HG02571 (cell line): ENCODE measurements around the gene RPS6KA3.
A peak's percentile ranks its signal among the peaks of the same experiment; 100 is the strongest.

Experiments
- ATAC-seq: cut with Tn5 transposase; IDR thresholded peaks from one replicate; pipeline ENCODE4 v1.9.1; 2021; ENCODE audit warnings: mild to moderate bottlenecking, moderate library complexity; ENCODE audit not compliant: unreplicated experiment

RPS6KA3 gene

DNA sequence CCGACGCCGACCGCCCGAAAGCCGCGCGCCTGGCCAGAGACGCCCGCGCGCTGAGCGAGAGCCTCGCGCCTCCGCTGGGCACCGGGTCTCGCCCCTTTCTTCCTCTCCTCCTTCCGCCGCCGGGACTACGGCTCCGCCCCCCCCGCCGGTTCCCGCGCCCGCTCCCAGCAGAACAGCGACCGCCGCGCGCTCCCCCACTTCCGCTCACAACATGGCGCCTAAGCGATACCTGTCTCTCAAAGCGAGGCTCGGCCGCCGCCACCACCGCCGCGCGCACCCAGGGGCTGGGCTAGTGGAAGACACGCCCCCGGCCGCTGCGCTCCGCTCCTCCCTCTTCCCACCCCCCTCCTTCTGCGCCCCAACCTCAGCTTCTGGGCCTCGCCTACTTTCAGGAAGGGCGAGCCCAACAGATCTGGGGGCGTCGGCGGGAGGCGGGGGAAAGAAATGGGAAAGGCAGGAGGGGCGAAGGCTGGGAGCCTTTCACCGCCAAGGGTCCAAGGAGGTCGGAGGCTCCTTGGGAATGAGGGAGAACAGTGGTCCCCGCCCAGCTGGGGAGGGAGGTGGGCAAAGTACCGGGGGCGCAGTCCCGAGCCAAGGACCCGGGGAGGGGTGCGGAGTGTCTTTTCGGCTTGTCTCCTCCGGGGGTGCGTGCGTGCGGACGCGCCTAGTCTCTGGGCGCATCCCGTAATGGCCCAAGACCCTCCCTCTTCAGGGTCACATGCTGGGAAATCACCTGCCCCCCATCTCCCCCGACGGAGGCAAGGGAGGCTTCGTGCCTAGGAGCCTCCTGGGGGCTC lies at the start of gene RPS6KA3:
Gene RPS6KA3, minus strand, starts transcription at position 100 of the 797 bp plus-strand sequence. CDS start 277 bp downstream, outside the sequence.
- ATAC-seq = peak; percentile 80

GRCh38 chrX:20315140-20315539 lies 48.4 kb upstream of the RPS6KA3 start:
- no peak for ATAC-seq

GRCh38 chrX:20313899-20314298 lies 47.2 kb upstream of the RPS6KA3 start:
- ATAC-seq = no peak

DNA sequence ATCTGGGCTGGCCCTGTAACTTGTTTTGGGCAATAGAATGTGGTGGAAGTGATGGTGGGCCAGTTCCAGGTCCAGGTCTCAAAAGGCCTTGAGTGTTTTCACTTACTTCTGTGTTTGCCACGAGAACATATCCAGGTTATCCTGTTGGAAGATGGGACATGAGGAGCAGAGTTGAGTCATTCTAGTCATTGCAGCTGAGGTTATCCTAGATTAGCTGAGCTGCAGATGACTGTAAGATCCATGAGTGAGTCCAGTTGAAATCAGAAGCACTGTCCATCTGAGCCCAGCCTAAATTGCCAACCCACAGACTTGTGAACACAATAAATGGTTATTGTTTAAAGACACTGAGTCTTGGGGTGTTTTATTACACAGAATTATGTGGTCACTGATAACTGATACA lies 45.3 kb upstream of the RPS6KA3 start:
- ATAC-seq = no peak

DNA sequence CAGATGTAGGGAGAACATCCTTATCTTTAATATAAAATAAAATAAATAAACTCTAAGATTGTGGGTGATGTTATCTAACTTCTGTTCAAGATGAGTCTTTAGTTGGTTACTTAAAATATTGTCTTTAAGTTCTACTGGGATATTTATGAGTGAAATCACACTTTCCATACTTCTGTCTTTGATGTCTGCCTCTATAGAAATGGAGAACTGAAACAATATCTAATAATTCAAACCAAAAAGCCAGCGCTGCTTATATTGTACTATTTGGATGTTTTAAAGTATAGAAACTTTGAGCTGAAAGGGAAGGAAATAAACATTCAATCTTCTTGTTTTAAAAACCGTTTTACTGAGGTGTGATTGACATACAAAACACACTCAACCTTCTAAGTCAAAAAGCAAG lies 44.8 kb upstream of the RPS6KA3 start:
- no peak for ATAC-seq

- no peak for ATAC-seq
Observed at GRCh38 chrX:20309806-20310205, 43.1 kb upstream of the RPS6KA3 start.

GRCh38 chrX:20306668-20307067 lies 40.0 kb upstream of the RPS6KA3 start:
- no peak for ATAC-seq

- no peak for ATAC-seq
Observed at GRCh38 chrX:20300822-20301221, 34.1 kb upstream of the RPS6KA3 start.

DNA sequence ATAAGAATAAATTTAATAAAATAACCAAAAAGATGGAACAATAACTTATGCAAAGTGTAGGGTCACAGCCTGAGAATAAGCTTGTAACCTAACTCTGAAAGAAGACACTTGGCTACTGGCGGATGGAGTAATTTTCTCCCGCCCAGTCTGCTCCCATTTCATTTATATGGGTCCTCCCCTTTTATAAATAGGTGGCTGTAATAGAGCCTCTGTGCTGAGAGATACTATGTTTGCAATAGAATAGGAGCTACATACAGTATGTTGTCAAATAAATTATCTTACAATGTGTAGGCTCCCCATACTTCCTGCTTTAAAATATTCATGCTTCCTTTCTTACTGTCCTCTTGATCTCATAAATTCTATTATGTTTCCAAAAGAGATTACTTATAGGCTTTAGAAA lies 28.2 kb upstream of the RPS6KA3 start:
- no peak for ATAC-seq

GRCh38 chrX:20294284-20294683 lies 27.6 kb upstream of the RPS6KA3 start:
- ATAC-seq = no peak

GRCh38 chrX:20285511-20285910 lies 18.8 kb upstream of the RPS6KA3 start:
- ATAC-seq = no peak

GRCh38 chrX:20284992-20285391 lies 18.3 kb upstream of the RPS6KA3 start:
- ATAC-seq = no peak

- ATAC-seq = no peak
Observed at GRCh38 chrX:20284444-20284843, 17.7 kb upstream of the RPS6KA3 start.

DNA sequence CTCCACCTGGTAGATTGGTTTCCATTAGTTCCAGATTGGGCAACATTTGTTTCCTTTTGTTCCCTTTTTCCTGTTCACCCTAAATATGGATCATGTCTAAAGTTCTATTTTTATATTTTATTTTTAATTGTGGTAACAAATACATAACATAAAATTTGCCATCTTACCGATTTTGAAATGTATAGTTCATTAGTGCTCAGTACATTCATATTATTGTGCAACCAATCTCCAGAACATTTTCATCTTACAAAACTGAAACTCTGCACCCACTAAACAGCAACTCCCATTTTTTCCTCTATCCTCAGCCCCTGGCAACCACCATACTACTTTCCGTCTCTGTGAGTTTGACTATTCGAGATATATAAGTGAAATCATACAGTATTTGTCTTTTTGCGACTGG lies 14.2 kb upstream of the RPS6KA3 start:
- ATAC-seq = no peak

DNA sequence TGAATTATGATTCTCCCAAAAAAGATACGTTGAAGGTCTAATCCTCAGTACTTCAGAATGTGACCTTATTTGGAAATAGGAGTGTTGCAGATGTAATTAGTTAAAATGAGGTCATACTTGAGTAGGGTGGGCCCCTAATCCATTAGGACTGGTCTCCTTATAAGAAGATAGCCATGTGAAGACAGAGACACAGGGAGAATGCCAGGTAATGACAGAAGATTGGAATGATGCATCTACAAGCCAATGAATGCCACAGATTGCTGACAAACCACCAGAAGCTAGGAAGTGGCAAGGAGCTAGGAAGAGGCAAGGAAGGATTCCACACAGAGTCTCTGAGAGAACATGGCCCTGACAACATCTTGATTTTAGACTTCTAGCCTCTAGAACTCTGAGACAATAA lies 7.4 kb upstream of the RPS6KA3 start:
- no peak for ATAC-seq

DNA sequence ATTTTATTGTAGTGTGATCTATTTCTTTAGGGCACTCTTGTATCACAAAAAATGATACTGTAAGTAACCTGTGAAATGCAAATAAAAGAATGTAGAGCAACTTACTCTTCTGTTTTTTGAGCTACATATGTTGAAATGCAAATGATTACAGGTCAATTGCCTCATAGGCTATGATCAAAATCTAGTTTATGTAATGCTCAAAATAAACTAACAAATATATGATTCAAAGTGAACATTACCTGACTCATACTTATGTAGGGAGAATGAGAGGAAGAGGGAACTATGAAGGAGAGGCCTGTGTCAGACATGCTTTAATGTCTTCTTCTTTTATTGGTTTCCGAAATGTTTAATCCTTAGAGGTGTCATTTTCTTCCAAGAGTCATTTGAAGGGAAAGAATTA lies 5.0 kb upstream of the RPS6KA3 start:
- ATAC-seq = no peak

DNA sequence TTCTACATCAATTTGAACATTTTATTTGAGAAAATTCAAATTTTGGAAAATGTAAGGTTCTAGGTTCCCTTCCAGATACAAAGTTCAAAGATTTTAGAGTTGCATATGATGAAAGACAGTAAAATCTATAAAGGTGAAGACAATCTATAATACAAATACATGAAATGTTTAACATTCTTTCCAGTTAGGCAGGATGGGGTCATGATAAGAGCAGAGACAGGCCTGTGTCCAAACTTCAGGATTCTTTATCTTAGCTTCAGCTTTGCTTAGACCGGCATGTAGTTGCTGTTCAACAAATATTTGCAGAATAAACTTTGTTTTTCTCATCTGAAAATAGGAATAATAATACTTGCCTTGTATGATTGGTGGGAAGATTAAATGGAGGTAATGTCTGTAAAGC lies 4.5 kb upstream of the RPS6KA3 start:
- ATAC-seq = no peak

GRCh38 chrX:20270562-20270890 lies 3.8 kb upstream of the RPS6KA3 start:
- ATAC-seq = no peak

DNA sequence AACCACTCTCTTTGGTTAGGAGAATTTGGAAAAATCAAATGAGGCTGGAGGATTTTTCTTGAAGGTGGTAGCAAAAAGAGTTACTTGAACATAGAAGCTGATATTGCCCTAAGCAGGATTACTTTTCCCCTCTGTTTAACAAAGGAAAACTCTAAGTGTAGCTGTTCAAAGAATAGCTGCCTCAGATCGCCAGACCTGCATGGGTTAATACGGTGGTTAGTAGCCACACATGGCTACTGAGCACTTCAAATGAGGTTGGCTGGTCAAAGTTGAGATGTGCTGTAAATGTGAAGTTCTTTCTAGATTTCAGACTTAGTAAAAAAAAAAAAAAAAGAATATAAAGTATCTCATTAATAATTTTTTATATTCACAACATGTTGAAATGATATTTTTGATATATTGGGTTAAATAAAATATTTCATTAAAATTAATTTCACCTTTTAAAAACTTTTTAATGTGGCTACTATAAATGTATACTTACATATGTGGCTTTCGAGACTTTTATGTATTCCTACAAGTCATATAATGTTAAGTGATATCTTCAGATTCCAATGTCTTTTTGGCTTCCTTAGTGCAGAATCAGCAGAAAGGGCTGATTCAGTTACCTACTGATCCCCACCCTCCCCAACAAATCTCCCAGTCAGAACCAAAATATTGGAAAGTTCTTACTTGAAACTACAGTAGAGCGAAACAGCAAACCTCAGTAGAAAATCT lies 3.3 kb upstream of the RPS6KA3 start:
- no peak for ATAC-seq

DNA sequence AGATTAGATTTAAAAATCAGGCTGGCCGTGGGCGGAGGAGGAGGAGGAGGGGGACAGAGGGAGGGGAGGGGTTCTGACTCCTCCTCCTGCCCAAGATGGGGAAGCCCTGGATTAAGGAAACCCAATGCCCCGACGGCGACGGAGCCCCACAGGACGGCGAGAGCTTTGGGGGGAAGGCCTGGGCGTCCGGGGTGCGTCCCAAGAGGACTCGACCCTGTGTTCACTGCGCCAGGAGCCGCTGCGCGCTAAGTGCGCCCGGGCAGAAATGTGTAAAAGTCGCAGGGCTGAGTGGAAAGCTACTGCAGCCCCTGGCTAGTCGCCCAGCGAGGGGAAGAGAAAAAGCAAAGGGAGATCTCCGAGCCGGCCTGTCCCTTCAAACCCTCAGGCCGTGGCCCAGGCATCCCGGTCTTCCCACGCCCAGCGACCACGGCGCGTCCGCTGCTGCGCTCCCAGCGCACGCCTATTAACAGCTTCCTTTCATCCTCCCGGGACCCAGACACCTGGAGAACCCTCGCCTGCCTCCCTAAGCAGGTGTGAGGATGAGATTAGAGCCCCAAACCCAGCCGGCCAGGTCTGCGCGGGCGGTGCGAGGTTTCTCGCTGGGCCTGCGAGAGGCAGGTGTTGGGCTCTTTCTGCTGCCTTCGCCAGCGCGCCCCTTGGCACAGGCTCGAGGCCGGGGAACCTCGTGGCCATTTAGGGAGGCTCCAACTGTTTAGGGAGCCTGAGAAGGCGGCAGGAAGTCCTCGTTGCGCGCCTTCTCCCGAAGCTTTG lies 1.4 kb upstream of the RPS6KA3 start:
- ATAC-seq = no peak

DNA sequence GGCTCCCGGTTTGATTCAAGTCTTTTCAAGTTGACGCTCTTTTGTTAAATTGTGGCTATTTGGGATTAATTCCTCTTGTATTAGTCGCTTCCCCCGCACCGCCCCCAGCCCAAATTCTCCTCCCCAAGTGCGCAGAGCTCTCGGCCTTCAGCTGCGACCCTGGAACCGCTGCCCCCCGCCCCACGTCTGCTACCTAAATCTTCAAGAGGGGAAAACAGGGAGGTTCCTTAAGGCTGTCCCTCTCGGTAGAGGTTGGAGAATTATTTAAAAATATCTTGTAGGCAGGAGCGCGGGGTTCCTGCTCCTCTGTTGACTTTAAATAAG lies 860 bp upstream of the RPS6KA3 start:
- no peak for ATAC-seq
